ENCODE data around the gene SLC39A7. TPM values are rescaled to one million over a fixed set of nuclear protein-coding genes. Genes with fewer than 3 reads are reported as not detected.

SLC39A7 gene
- total and polyA plus RNA-seq, 2 donors (not counting 3 experiments of a cell fraction or from before 2014, with no cell fraction given): 99.8 to 129 TPM

DNA sequence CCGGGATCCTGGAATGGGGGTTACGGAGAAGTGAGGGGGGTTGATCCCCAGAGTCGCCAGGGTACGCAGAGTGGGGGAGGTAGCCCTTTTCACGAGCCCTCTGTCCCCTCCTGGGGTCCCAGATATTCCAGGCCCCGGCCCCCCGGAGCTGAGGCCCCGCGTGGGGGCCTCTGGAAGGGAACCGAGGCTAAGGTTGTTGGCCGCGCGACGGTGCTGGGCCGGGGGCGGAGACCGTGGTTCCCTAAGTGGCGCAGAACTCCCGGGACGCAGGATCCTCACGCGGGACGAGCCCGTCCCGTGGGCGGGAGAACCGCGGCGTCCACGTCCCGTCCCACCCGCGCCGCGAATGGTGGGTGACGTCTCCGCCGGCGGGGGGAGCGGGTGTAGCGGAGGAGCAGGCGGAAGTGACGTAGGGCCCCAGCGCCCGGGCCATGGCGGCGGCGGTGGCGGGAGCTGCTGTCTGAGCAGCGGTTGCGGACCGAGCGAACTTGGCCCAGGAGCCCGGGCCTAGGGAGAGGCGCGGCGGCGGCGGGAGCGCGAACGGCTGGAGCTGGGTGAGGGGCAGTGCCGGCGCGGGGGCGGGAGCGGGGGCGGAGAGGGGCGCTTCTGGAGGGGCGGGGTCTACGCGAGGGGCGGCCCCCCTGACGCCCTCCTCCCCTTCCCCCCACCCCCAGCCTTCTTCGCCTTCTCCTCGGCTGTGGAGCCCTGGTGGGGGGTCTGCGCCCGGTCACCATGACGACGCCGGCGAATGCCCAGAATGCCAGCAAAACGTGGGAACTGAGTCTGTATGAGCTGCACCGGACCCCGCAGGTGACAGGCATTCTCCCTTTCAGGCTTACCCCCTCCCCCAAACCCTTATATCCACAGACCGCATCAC is 7.7 kb downstream of the SLC39A7 start, which contains the start of gene RING1:
Gene RING1, plus strand, starts transcription at position 410 of the 877 bp plus-strand sequence. Its CDS starts 323 bp downstream, at position 733.
- TF ChIP-seq POLR2A (IDR thresholded peaks at IDR 0.05; ENCODE audit: low read depth, low read length) (peak; percentile 93), POLR2AphosphoS5 (IDR thresholded peaks at IDR 0.05; ENCODE audit: insufficient read depth, low read depth, low read length) (peak; percentile 85), EZH2 (IDR thresholded peaks at IDR 0.05; ENCODE audit: borderline replicate concordance, low read depth, low read length, severe bottlenecking) (no peak)
- CTCF ChIA-PET: interaction anchor here (0.7 to 2.7 kb wide), 4 partner anchors 11 to 224 kb away, joined by 3 to 29 read pairs (median 6); no protein-coding TSS in a partner anchor
- BruUV-seq (replicated peaks): TSS peak; percentile 100

DNA sequence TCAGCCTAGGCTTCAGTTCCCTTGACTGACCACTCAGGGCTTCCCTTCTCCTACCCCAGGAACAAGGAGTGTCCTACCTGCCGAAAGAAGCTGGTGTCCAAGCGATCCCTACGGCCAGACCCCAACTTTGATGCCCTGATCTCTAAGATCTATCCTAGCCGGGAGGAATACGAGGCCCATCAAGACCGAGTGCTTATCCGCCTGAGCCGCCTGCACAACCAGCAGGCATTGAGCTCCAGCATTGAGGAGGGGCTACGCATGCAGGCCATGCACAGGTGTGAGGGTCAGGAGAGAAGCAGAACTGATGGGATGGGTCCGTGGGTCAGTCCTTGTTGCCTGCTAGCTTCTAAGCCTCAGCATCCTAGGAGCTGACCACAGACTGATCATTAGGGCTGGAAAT is 9.2 kb downstream of the SLC39A7 start:
- Histone ChIP-seq H3K36me3 (ENCODE audit: control insufficient read depth in 2 of 2, extremely low read depth in 1 of 2, insufficient read depth in 2 of 2, low read length in 2 of 2) (peaks cover 0 to 3% of the 10 kb centered on the region in 2 experiments), H3K9ac (replicated peaks; ENCODE audit: extremely low read depth, insufficient read depth, low read length) (no peak overlapping the region), H3K27ac (ENCODE audit: insufficient read depth, low read depth, low read length) (no peak overlapping the region), H3K4me1 (ENCODE audit: control insufficient read depth, extremely low read depth, insufficient read depth, low read length) (peaks cover 21% of the 10 kb centered on the region), H3K27me3 (ENCODE audit: control insufficient read depth in 2 of 2, insufficient read depth in 2 of 2, low read length in 2 of 2) (peaks cover 3 to 5% of the 10 kb centered on the region in 2 experiments), H2AFZ (ENCODE audit: low read depth, low read length) (no peak overlapping the region), H3K79me2 (ENCODE audit: control insufficient read depth, insufficient read depth, low read length) (no peaks in the 10 kb centered on the region), H3K4me2 (ENCODE audit: insufficient read depth, low read length) (no peak overlapping the region), H3K4me3 (replicated peaks in 1 of 3; ENCODE audit: insufficient read depth in 1 of 3, low read depth in 1 of 3, low read length in 3 of 3) (no peak overlapping the region), H4K20me1 (replicated peaks; ENCODE audit: control insufficient read depth, extremely low read depth, insufficient read depth, low read length) (no peaks in the 10 kb centered on the region), H3K9me3 (replicated peaks; ENCODE audit: control insufficient read depth, insufficient read depth, low read length) (no peaks in the 10 kb centered on the region), H3K9me1 (replicated peaks; ENCODE audit: control insufficient read depth, extremely low read depth, insufficient read depth, low read length) (no peaks in the 10 kb centered on the region)
- BruUV-seq (replicated peaks): no TSS peak
- TF ChIP-seq GATA2 (IDR thresholded peaks at IDR 0.05; ENCODE audit: insufficient read depth, insufficient read length, low read depth, low read length) (no peak), POLR2AphosphoS5 (IDR thresholded peaks at IDR 0.05; ENCODE audit: insufficient read depth, low read depth, low read length) (no peak), JUN (IDR thresholded peaks at IDR 0.05; ENCODE audit: borderline replicate concordance, insufficient read depth, insufficient read length, low read depth) (no peak), EZH2 (IDR thresholded peaks at IDR 0.05; ENCODE audit: borderline replicate concordance, low read depth, low read length, severe bottlenecking) (no peak), POLR2A (IDR thresholded peaks at IDR 0.05; ENCODE audit: low read depth, low read length) (no peak), MYC (IDR thresholded peaks at IDR 0.05; ENCODE audit: low read depth, low read length) (no peak), FOS (IDR thresholded peaks at IDR 0.05; ENCODE audit: borderline replicate concordance, insufficient read depth, low read length) (no peak)
- TF ChIP-seq, protein P1, sequence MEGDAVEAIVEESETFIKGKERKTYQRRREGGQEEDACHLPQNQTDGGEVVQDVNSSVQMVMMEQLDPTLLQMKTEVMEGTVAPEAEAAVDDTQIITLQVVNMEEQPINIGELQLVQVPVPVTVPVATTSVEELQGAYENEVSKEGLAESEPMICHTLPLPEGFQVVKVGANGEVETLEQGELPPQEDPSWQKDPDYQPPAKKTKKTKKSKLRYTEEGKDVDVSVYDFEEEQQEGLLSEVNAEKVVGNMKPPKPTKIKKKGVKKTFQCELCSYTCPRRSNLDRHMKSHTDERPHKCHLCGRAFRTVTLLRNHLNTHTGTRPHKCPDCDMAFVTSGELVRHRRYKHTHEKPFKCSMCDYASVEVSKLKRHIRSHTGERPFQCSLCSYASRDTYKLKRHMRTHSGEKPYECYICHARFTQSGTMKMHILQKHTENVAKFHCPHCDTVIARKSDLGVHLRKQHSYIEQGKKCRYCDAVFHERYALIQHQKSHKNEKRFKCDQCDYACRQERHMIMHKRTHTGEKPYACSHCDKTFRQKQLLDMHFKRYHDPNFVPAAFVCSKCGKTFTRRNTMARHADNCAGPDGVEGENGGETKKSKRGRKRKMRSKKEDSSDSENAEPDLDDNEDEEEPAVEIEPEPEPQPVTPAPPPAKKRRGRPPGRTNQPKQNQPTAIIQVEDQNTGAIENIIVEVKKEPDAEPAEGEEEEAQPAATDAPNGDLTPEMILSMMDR (IDR thresholded peaks at IDR 0.05; ENCODE audit: extremely low read depth in 1 of 2, insufficient read depth in 1 of 2, low read depth in 1 of 2, low read length in 2 of 2): no peak
- TF ChIP-seq, protein P2, sequence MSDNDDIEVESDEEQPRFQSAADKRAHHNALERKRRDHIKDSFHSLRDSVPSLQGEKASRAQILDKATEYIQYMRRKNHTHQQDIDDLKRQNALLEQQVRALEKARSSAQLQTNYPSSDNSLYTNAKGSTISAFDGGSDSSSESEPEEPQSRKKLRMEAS (IDR thresholded peaks at IDR 0.05; ENCODE audit: insufficient read depth, insufficient read length): no peak
- ChIA-PET POLR2A (no interaction called here), CTCF (interaction anchor here (2.7 kb wide), 1 partner anchor 38 kb away, joined by 29 read pairs; no protein-coding TSS in a partner anchor)
- dilution Hi-C loops (cut with MboI; ENCODE audit: extremely low pct_ligation_motif_present, low sequenced_read_pairs): no loop called here
- FAIRE-seq: no peak
- intact Hi-C loops (cut with micrococcal nuclease): no loop called here
- no peak for DNase-seq (ENCODE audit: low read depth, low spot score)

More for the DNA sequence above, 7.7 kb downstream of the SLC39A7 start, which contains the start of gene RING1:
- H3K79me2 ChIP-seq (ENCODE audit: control insufficient read depth, insufficient read depth, low read length): peaks cover 2% of the 10 kb centered on the region
- DNase-seq (ENCODE audit: low read depth, low spot score): peak; percentile 79
- H3K4me2 ChIP-seq (ENCODE audit: insufficient read depth, low read length): peak within 1 kb of the TSS; percentile 93
- H3K9ac ChIP-seq (replicated peaks; ENCODE audit: extremely low read depth, insufficient read depth, low read length): peak within 1 kb of the TSS; percentile 97
- peaks cover 28% of the 10 kb centered on the region for H3K4me1 ChIP-seq (ENCODE audit: control insufficient read depth, extremely low read depth, insufficient read depth, low read length)
- intact Hi-C loops (cut with micrococcal nuclease): loop anchor here (1.0 kb wide), 1 partner anchor 40 kb away; no protein-coding TSS in a partner anchor
- FAIRE-seq: peak; percentile 60
- no peaks in the 10 kb centered on the region for H3K9me1 ChIP-seq (replicated peaks; ENCODE audit: control insufficient read depth, extremely low read depth, insufficient read depth, low read length)
- peaks cover 2 to 5% of the 10 kb centered on the region in 2 experiments for H3K27me3 ChIP-seq (ENCODE audit: control insufficient read depth in 2 of 2, insufficient read depth in 2 of 2, low read length in 2 of 2)
- peak within 1 kb of the TSS; percentile 83 to 85 (median 85) for H3K4me3 ChIP-seq (replicated peaks in 1 of 3; ENCODE audit: insufficient read depth in 1 of 3, low read depth in 1 of 3, low read length in 3 of 3)
- H3K36me3 ChIP-seq (ENCODE audit: control insufficient read depth in 2 of 2, extremely low read depth in 1 of 2, insufficient read depth in 2 of 2, low read length in 2 of 2): peaks cover 3 to 7% of the 10 kb centered on the region in 2 experiments
- H2AFZ ChIP-seq (ENCODE audit: low read depth, low read length): peak within 1 kb of the TSS; percentile 79
- no peaks in the 10 kb centered on the region for H3K9me3 ChIP-seq (replicated peaks; ENCODE audit: control insufficient read depth, insufficient read depth, low read length)
- no peaks in the 10 kb centered on the region for H4K20me1 ChIP-seq (replicated peaks; ENCODE audit: control insufficient read depth, extremely low read depth, insufficient read depth, low read length)
- dilution Hi-C loops (cut with MboI; ENCODE audit: extremely low pct_ligation_motif_present, low sequenced_read_pairs): no loop called here
- POLR2A ChIA-PET: interaction anchor here (0.6 to 1.2 kb wide), 4 partner anchors 11 to 237 kb away, joined by 3 to 4 read pairs (median 4); partner anchors contain the start of genes RPS18 and VPS52
- H3K27ac ChIP-seq (ENCODE audit: insufficient read depth, low read depth, low read length): peak within 1 kb of the TSS; percentile 95

All from endothelial cell of umbilical vein (primary cell).